ENCODE data around the gene CTSS.

- TF ChIP-seq JUND (IDR thresholded peaks at IDR 0.05) (no peak), POLR2A (IDR thresholded peaks at IDR 0.05; ENCODE audit: borderline replicate concordance, extremely low read depth, insufficient read depth, insufficient read length) (no peak), EZH2 (IDR thresholded peaks at IDR 0.05) (no peak), CTCF (IDR thresholded peaks at IDR 0.05 in 2 of 3, conservative IDR thresholded peaks at IDR 0.05 in 1 of 3; ENCODE audit: borderline replicate concordance in 1 of 3, insufficient read depth in 1 of 3, low read depth in 2 of 3, low read length in 2 of 3) (no peak), EZH2phosphoT487 (IDR thresholded peaks at IDR 0.05; ENCODE audit: borderline replicate concordance) (no peak)
Observed at GRCh38 chr1:150798525-150798924, 32.9 kb upstream of the CTSS start.
